Activated CD8-positive, alpha-beta memory T cell treated with anti-CD3 and anti-CD28 coated beads for 36 hours (primary cell): ENCODE results near the gene SPRED2. TPM values are rescaled to one million over a fixed set of nuclear protein-coding genes. Genes with fewer than 3 reads are reported as not detected.

Experiments used
- total RNA-seq, 2 experiments: library from RNA; stranded (reverse); gene quantifications; one replicate each; pipeline ENCODE4 v1.2.3, GENCODE V29; 2021

SPRED2 gene
- total RNA-seq, 2 experiments from 2014 or later = 4.7 to 4.9 TPM

Other genes starting within 250 kb of the SPRED2 start
- 100 to 1,000 TPM; 305 to 306 TPM for gene ACTR2, start 204.8 kb downstream of the SPRED2 start, total RNA-seq